Mammary microvascular endothelial cell (primary cell): ENCODE measurements around the gene LCN2. TPM values are rescaled to one million over a fixed set of nuclear protein-coding genes. Genes with fewer than 3 reads are reported as not detected.

Experiments
- total RNA-seq: library from RNA; depleted of rRNA; stranded (reverse); fragments of >200 nt; gene quantifications from 2 replicates; pipeline ENCODE4 v1.2.3, GENCODE V29; 2015

The LCN2 gene
- not detected in 2 replicates for total RNA-seq

GRCh38 chr9:128149001-128149701 is at the start of gene LCN2:
TSS of gene LCN2 (plus strand) at chr9:128149453. CDS start at chr9:128149526, 73 bp downstream.

GRCh38 chr9:128127568-128127989 is 21.7 kb upstream of the LCN2 start, which contains the start of gene PTGES2:
TSS of gene PTGES2 (minus strand) at chr9:128127729. CDS start at chr9:128127717, 12 bp downstream.

GRCh38 chr9:128159784-128160602 is 10.7 kb downstream of the LCN2 start, which contains the start of gene BBLN:
TSS of gene BBLN (plus strand) at chr9:128160265. CDS start at chr9:128160408, 143 bp downstream.

GRCh38 chr9:128191406-128192046 is 42.3 kb downstream of the LCN2 start, which contains the start of gene CIZ1:
TSS of gene CIZ1 (minus strand) at chr9:128191572. CDS start at chr9:128190857, 715 bp downstream.

Other genes starting within 250 kb of the LCN2 start
- 29.6 and 37.4 TPM in 2 replicates for gene ST6GALNAC6, start 249.8 kb upstream of the LCN2 start, total RNA-seq
- 73.9 and 82.3 TPM in 2 replicates for gene ST6GALNAC4, start 232.4 kb upstream of the LCN2 start, total RNA-seq
- 0.34 and 1.3 TPM in 2 replicates for gene PIP5KL1, start 218.7 kb upstream of the LCN2 start, total RNA-seq
- gene DPM2, start 211.6 kb upstream of the LCN2 start, total RNA-seq, result 20.5 and 23.8 TPM in 2 replicates
- gene EEIG1, start 168.5 kb upstream of the LCN2 start, total RNA-seq, result 3.1 and 19.4 TPM in 2 replicates
- 7.6 and 9.0 TPM in 2 replicates for gene NAIF1, start 82.1 kb upstream of the LCN2 start, total RNA-seq
- gene SLC25A25, start 81.2 kb upstream of the LCN2 start, total RNA-seq, result 24.5 and 26.8 TPM in 2 replicates
- gene PTGES2, start 21.7 kb upstream of the LCN2 start, total RNA-seq, result 61.8 and 68.0 TPM in 2 replicates
- 136 and 182 TPM in 2 replicates for gene BBLN, start 10.8 kb downstream of the LCN2 start, total RNA-seq
- 46.6 and 60.8 TPM in 2 replicates for gene CIZ1, start 42.1 kb downstream of the LCN2 start, total RNA-seq
- gene DNM1, start 53.9 kb downstream of the LCN2 start, total RNA-seq, result not detected in 2 replicates
- gene GOLGA2, start 126.6 kb downstream of the LCN2 start, total RNA-seq, result 52.0 and 60.3 TPM in 2 replicates
- gene SWI5, start 126.8 kb downstream of the LCN2 start, total RNA-seq, result 35.2 and 42.5 TPM in 2 replicates
- gene TRUB2, start 173.0 kb downstream of the LCN2 start, total RNA-seq, result 17.9 and 20.7 TPM in 2 replicates
- 43.8 and 61.7 TPM in 2 replicates for gene COQ4, start 173.4 kb downstream of the LCN2 start, total RNA-seq
- gene SLC27A4, start 191.1 kb downstream of the LCN2 start, total RNA-seq, result 45.0 and 56.6 TPM in 2 replicates
- 52.2 and 57.4 TPM in 2 replicates for gene URM1, start 221.9 kb downstream of the LCN2 start, total RNA-seq